CD4-positive, CD25-positive, alpha-beta regulatory T cell (primary cell): ENCODE measurements around the gene OTUB1. TPM values are rescaled to one million over a fixed set of nuclear protein-coding genes. Genes with fewer than 3 reads are reported as not detected.

ENCODE experiments used
- ATAC-seq, 2 donors: fragments of 150-1000 bp; cut with Tn5 transposase; one replicate each; pipeline ENCODE4 v1.10.0; 2021; ENCODE audit warnings: low read depth in 2 of 2, moderate number of reproducible peaks in 2 of 2, moderate library complexity in 1 of 2
- DNase-seq, 3 donors: peaks; one replicate each; pipeline versions ENCODE4 v3.0.0 to v3.0.0-alpha.2; 2012 to 2022; ENCODE audit warnings: mixed read lengths in 1 of 3
- H3K27ac ChIP-seq: one replicate; pipeline ENCODE4 v1.7.0; 2013; ENCODE audit warnings: mild to moderate bottlenecking, low read length; ENCODE audit not compliant: insufficient read depth, poor library complexity, severe bottlenecking
- H3K27me3 ChIP-seq: one replicate; pipeline ENCODE4 v1.7.0; 2013; ENCODE audit warnings: low read length; ENCODE audit not compliant: control insufficient read depth, insufficient read depth
- H3K36me3 ChIP-seq: one replicate; pipeline ENCODE4 v1.7.0; 2013; ENCODE audit warnings: mild to moderate bottlenecking, low read length, moderate library complexity; ENCODE audit not compliant: control insufficient read depth, insufficient read depth
- H3K4me1 ChIP-seq: 2 replicates; pipeline ENCODE4 v1.7.0; 2013; ENCODE audit warnings: mild to moderate bottlenecking, low read length; ENCODE audit not compliant: insufficient read depth, control insufficient read depth, poor library complexity, severe bottlenecking
- H3K4me3 ChIP-seq: one replicate; pipeline ENCODE4 v1.7.0; 2013; ENCODE audit warnings: low read depth, mild to moderate bottlenecking, low read length, moderate library complexity
- H3K9me3 ChIP-seq, 2 experiments: 1 replicate in 1 of 2; 2 replicates in 1 of 2; pipeline ENCODE4 v1.7.0; 2013; ENCODE audit warnings: low read length in 2 of 2, mild to moderate bottlenecking in 1 of 2, moderate library complexity in 1 of 2; ENCODE audit not compliant: control insufficient read depth in 2 of 2
- H3K27ac Mint-ChIP-seq, 3 donors: one replicate each; pipeline ENCODE4 v1.8.0; 2020 to 2022; ENCODE audit warnings: mild to moderate bottlenecking in 3 of 3, mixed read lengths in 3 of 3, moderate library complexity in 2 of 3
- H3K27me3 Mint-ChIP-seq: one replicate; pipeline ENCODE4 v1.8.0; 2022; ENCODE audit warnings: mild to moderate bottlenecking, mixed read lengths
- H3K36me3 Mint-ChIP-seq: one replicate; pipeline ENCODE4 v1.8.0; 2020; ENCODE audit warnings: mixed read lengths
- H3K4me1 Mint-ChIP-seq, 4 donors: one replicate each; pipeline ENCODE4 v1.8.0; 2020 to 2022; ENCODE audit warnings: mixed read lengths in 4 of 4, mild to moderate bottlenecking in 1 of 4
- H3K4me3 Mint-ChIP-seq, 4 donors: one replicate each; pipeline ENCODE4 v1.8.0; 2020 to 2022; ENCODE audit warnings: mild to moderate bottlenecking in 4 of 4, mixed read lengths in 4 of 4, moderate library complexity in 3 of 4
- H3K9me3 Mint-ChIP-seq, 7 donors: one replicate each; pipeline ENCODE4 v1.8.0; 2020 to 2022; ENCODE audit warnings: mixed read lengths in 7 of 7, mild to moderate bottlenecking in 3 of 7, moderate library complexity in 2 of 7
- polyA plus RNA-seq, 4 donors: library from polyadenylated mRNA; unstranded; fragments of 300-500 nt; fragmentation: Illumina TruSeq; gene quantifications; one replicate each; pipeline ENCODE4 v1.2.3, GENCODE V29; 2021
- total RNA-seq: library from RNA; stranded (reverse); gene quantifications from one replicate; pipeline ENCODE4 v1.2.3, GENCODE V29; 2022

The OTUB1 gene
- total and polyA plus RNA-seq, 5 donors from 2014 or later = 78.6 to 216 (median 156) TPM

- peak overlapping the region in 2 of 4 donors; percentile 32 to 54 for H3K4me3 Mint-ChIP-seq
- ATAC-seq (no peak), DNase-seq (no peak)
- peaks cover 0 to 22% (median 8%) of the 10 kb centered on the region in 4 donors for H3K4me1 Mint-ChIP-seq
- no peaks in the 10 kb centered on the region for H3K9me3 Mint-ChIP-seq
- Histone ChIP-seq H3K4me1 (peaks cover 21% of the 10 kb centered on the region), H3K27ac (no peak overlapping the region), H3K4me3 (no peak overlapping the region), H3K27me3 (no peaks in the 10 kb centered on the region), H3K9me3 (no peaks in the 10 kb centered on the region), H3K36me3 (peaks cover 32% of the 10 kb centered on the region)
- peaks cover 15% of the 10 kb centered on the region for H3K36me3 Mint-ChIP-seq
- peaks cover 11% of the 10 kb centered on the region for H3K27me3 Mint-ChIP-seq
- H3K27ac Mint-ChIP-seq = peak overlapping the region in 1 of 3 donors; percentile 34
Observed at GRCh38 chr11:63997801-63998337, 11.6 kb downstream of the OTUB1 start.

- Mint-ChIP-seq H3K36me3 (peaks cover 12% of the 10 kb centered on the region), H3K27ac (peak overlapping the region in 1 of 3 donors; percentile 38), H3K9me3 (no peaks in the 10 kb centered on the region), H3K4me3 (peak overlapping the region in 2 of 4 donors; percentile 38 to 54), H3K27me3 (peaks cover 13% of the 10 kb centered on the region), H3K4me1 (peaks cover 0 to 18% (median 4%) of the 10 kb centered on the region in 4 donors)
- Histone ChIP-seq H3K4me1 (peaks cover 21% of the 10 kb centered on the region), H3K36me3 (peaks cover 26% of the 10 kb centered on the region), H3K9me3 (no peaks in the 10 kb centered on the region), H3K4me3 (no peak overlapping the region), H3K27ac (no peak overlapping the region), H3K27me3 (no peaks in the 10 kb centered on the region)
- ATAC-seq (no peak), DNase-seq (no peak)
Observed at GRCh38 chr11:63998558-63999348, 12.5 kb downstream of the OTUB1 start.

- H3K4me3 Mint-ChIP-seq = peak overlapping the region in 3 of 4 donors; percentile 35 to 77 (median 41)
Observed at GRCh38 chr11:63999349-64000025, 13.2 kb downstream of the OTUB1 start.

GRCh38 chr11:64000026-64000739 is 13.9 kb downstream of the OTUB1 start:
- Mint-ChIP-seq H3K4me3 (peak overlapping the region in 3 of 4 donors; percentile 35 to 77 (median 41)), H3K36me3 (peaks cover 7% of the 10 kb centered on the region)

More at GRCh38 chr11:63999349-64000025, 13.2 kb downstream of the OTUB1 start:
- DNase-seq (peak; percentile 49 to 58 (median 53)), ATAC-seq (peak; percentile 44 to 48)
- peaks cover 12% of the 10 kb centered on the region for H3K36me3 Mint-ChIP-seq
- H3K9me3 Mint-ChIP-seq = no peaks in the 10 kb centered on the region
- H3K27me3 ChIP-seq = no peaks in the 10 kb centered on the region
- H3K4me1 ChIP-seq = peaks cover 21% of the 10 kb centered on the region
- no peak overlapping the region for H3K27ac Mint-ChIP-seq
- H3K27ac ChIP-seq = no peak overlapping the region
- H3K27me3 Mint-ChIP-seq = peaks cover 13% of the 10 kb centered on the region
- no peaks in the 10 kb centered on the region for H3K9me3 ChIP-seq
- no peak overlapping the region for H3K4me3 ChIP-seq
- H3K36me3 ChIP-seq = peaks cover 23% of the 10 kb centered on the region
- peaks cover 0 to 16% (median 3%) of the 10 kb centered on the region in 4 donors for H3K4me1 Mint-ChIP-seq

GRCh38 chr11:64000740-64001483 is 14.7 kb downstream of the OTUB1 start:
- Histone ChIP-seq H3K27ac (no peak overlapping the region), H3K36me3 (peaks cover 17% of the 10 kb centered on the region), H3K27me3 (no peaks in the 10 kb centered on the region), H3K9me3 (no peaks in the 10 kb centered on the region), H3K4me1 (peaks cover 21% of the 10 kb centered on the region), H3K4me3 (no peak overlapping the region)
- H3K9me3 Mint-ChIP-seq = no peaks in the 10 kb centered on the region
- peaks cover 7% of the 10 kb centered on the region for H3K36me3 Mint-ChIP-seq
- H3K27ac Mint-ChIP-seq = no peak overlapping the region
- peak overlapping the region; percentile 43 to 69 (median 60) for H3K4me3 Mint-ChIP-seq
- peaks cover 13% of the 10 kb centered on the region for H3K27me3 Mint-ChIP-seq
- DNase-seq (no peak), ATAC-seq (no peak)
- H3K4me1 Mint-ChIP-seq = peaks cover 0 to 13% (median 3%) of the 10 kb centered on the region in 4 donors

More at GRCh38 chr11:64000026-64000739, 13.9 kb downstream of the OTUB1 start:
- no peaks in the 10 kb centered on the region for H3K27me3 ChIP-seq
- Mint-ChIP-seq H3K27ac (no peak overlapping the region), H3K4me1 (peaks cover 0 to 13% (median 3%) of the 10 kb centered on the region in 4 donors), H3K27me3 (peaks cover 13% of the 10 kb centered on the region), H3K9me3 (no peaks in the 10 kb centered on the region)
- no peaks in the 10 kb centered on the region for H3K9me3 ChIP-seq
- DNase-seq = peak; percentile 64 to 85 (median 72)
- no peak overlapping the region for H3K27ac ChIP-seq
- H3K36me3 ChIP-seq = peaks cover 18% of the 10 kb centered on the region
- peak; percentile 76 to 81 for ATAC-seq
- H3K4me1 ChIP-seq = peaks cover 21% of the 10 kb centered on the region
- H3K4me3 ChIP-seq = no peak overlapping the region

- H3K27me3 Mint-ChIP-seq = peaks cover 17% of the 10 kb centered on the region
- H3K27ac Mint-ChIP-seq = no peak overlapping the region
- H3K36me3 Mint-ChIP-seq = peaks cover 7% of the 10 kb centered on the region
- Histone ChIP-seq H3K4me1 (peaks cover 21% of the 10 kb centered on the region), H3K36me3 (peaks cover 9% of the 10 kb centered on the region), H3K9me3 (no peaks in the 10 kb centered on the region), H3K27ac (no peak overlapping the region), H3K4me3 (no peak overlapping the region), H3K27me3 (no peaks in the 10 kb centered on the region)
- peak overlapping the region; percentile 32 to 74 (median 60) for H3K4me3 Mint-ChIP-seq
- H3K4me1 Mint-ChIP-seq = peaks cover 0 to 13% (median 3%) of the 10 kb centered on the region in 4 donors
- peaks cover 0 to 1% (median 0%) of the 10 kb centered on the region in 7 donors for H3K9me3 Mint-ChIP-seq
- ATAC-seq = no peak
- DNase-seq = no peak
Observed at GRCh38 chr11:64001484-64002420, 15.5 kb downstream of the OTUB1 start.
